HepG2 (cell line): ENCODE measurements around the gene PSMA2. TPM values are rescaled to one million over a fixed set of nuclear protein-coding genes. Genes with fewer than 3 reads are reported as not detected.
A peak's percentile ranks its signal among the peaks of the same experiment; 100 is the strongest.

ENCODE experiments used
- ATAC-seq: fragments of 200-7000 bp; cut with Tn5 transposase; 3 replicates; pipeline ENCODE4 v1.9.1; 2020; ENCODE audit warnings: mild to moderate bottlenecking, moderate library complexity
- BruUV-seq: library from RNA; stranded (reverse); fragments of 400-500 nt; replicated peaks from 2 replicates; lab custom pipeline; 2021; lab: Mats Ljungman, UMichigan
- CTCF ChIA-PET: fragments of 300-600 bp; formaldehyde crosslinking; extraction: SDS; loops from one replicate; lab custom pipeline; 2021; ENCODE audit warnings: low total read pairs, inconsistent platforms, low intra/inter-chr PET ratio; lab: Yijun Ruan, JAX
- POLR2A ChIA-PET: fragments of 350-600 bp; sonication (Branson Sonifier 250); formaldehyde crosslinking; loops from one replicate; lab custom pipeline; 2020; ENCODE audit warnings: antibody characterized with exemption, inconsistent platforms; lab: Yijun Ruan, JAX
- DNase-seq: peaks from one replicate; pipeline ENCODE4 v3.0.0-alpha.2; 2015; ENCODE audit warnings: low spot score
- FAIRE-seq: peaks from 3 replicates; lab custom pipeline; 2011; peaks lifted over from hg19 to GRCh38; lab: Jason Lieb, UNC
- H2AFZ ChIP-seq: one replicate; pipeline ENCODE4 v1.6.1; 2011; ENCODE audit warnings: low read length, inconsistent platforms
- H3K27ac ChIP-seq: fragments of 300-600 bp; 3 replicates; pipeline ENCODE4 v1.8.0; 2011; ENCODE audit warnings: mixed run types, mild to moderate bottlenecking, mixed read lengths, low read length, inconsistent platforms; ENCODE audit not compliant: insufficient read depth; ENCODE audit errors: extremely low read length
- H3K27me3 ChIP-seq, 2 experiments: fragments of 200-600 bp in 1 of 2; 2 replicates in 1 of 2; 3 replicates in 1 of 2; pipeline versions ENCODE4 v1.6.0 to v1.8.0; 2011; ENCODE audit warnings: low read length in 2 of 2, mild to moderate bottlenecking in 2 of 2, moderate library complexity in 2 of 2, inconsistent platforms in 1 of 2; ENCODE audit not compliant: insufficient read depth in 2 of 2, control insufficient read depth in 1 of 2
- H3K36me3 ChIP-seq, 2 experiments: fragments of 200-600 bp in 1 of 2; replicated peaks in 1 of 2; 2 replicates in 1 of 2; 3 replicates in 1 of 2; pipeline versions ENCODE4 v1.5.1 to v1.8.0; 2011; ENCODE audit warnings: low read length in 2 of 2, inconsistent platforms in 1 of 2; ENCODE audit not compliant: insufficient read depth in 2 of 2, control insufficient read depth in 1 of 2
- H3K4me1 ChIP-seq: 2 replicates; pipeline ENCODE4 v1.5.1; 2012; ENCODE audit warnings: low read length, inconsistent platforms; ENCODE audit not compliant: insufficient read depth
- H3K4me2 ChIP-seq: 2 replicates; pipeline ENCODE4 v1.6.0; 2011; ENCODE audit warnings: low read depth, low read length, inconsistent platforms
- H3K4me3 ChIP-seq, 3 experiments: fragments of 200-600 bp in 1 of 3; sonication (generic), shearing (Covaris generic) in 1 of 3; replicated peaks in 1 of 3; 2 replicates each; pipeline ENCODE4 v1.5.1; 2011 to 2016; ENCODE audit warnings: low read length in 3 of 3, inconsistent platforms in 2 of 3, low read depth in 2 of 3, mild to moderate bottlenecking in 2 of 3, control low read depth in 1 of 3, mixed read lengths in 1 of 3; ENCODE audit not compliant: insufficient read depth in 1 of 3
- H3K79me2 ChIP-seq: one replicate; pipeline ENCODE4 v1.6.1; 2011; ENCODE audit warnings: low read length, inconsistent platforms; ENCODE audit not compliant: insufficient read depth
- H3K9ac ChIP-seq: 2 replicates; pipeline ENCODE4 v1.6.0; 2011; ENCODE audit warnings: mild to moderate bottlenecking, low read depth, low read length, inconsistent platforms; ENCODE audit not compliant: insufficient read depth
- H3K9me3 ChIP-seq: 2 replicates; pipeline ENCODE4 v1.5.1; 2012; ENCODE audit warnings: mild to moderate bottlenecking, low read length
- H4K20me1 ChIP-seq: 2 replicates; pipeline ENCODE4 v1.6.0; 2011; ENCODE audit warnings: inconsistent platforms, mild to moderate bottlenecking, low read length, moderate library complexity; ENCODE audit not compliant: insufficient read depth
- HNRNPK ChIP-seq: fragments of 200-400 bp; formaldehyde crosslinking; IDR thresholded peaks from 2 replicates; pipeline ENCODE4 v1.6.1; 2018; ENCODE audit warnings: low read length, low read depth, moderate library complexity, mild to moderate bottlenecking; ENCODE audit not compliant: poor library complexity, severe bottlenecking
- JUN ChIP-seq: sonication (generic); formaldehyde crosslinking; IDR thresholded peaks from 2 replicates; pipeline ENCODE4 v1.4.0; 2020; ENCODE audit warnings: mild to moderate bottlenecking, missing genetic modification reagents
- MTF1 ChIP-seq: sonication (generic); formaldehyde crosslinking; IDR thresholded peaks from 2 replicates; pipeline ENCODE4 v1.5.0; 2020; ENCODE audit warnings: missing genetic modification reagents
- SMAD3 ChIP-seq: sonication (generic); formaldehyde crosslinking; IDR thresholded peaks from 2 replicates; pipeline ENCODE4 v1.4.0; 2020; ENCODE audit warnings: missing genetic modification reagents
- TOE1 ChIP-seq: sonication (generic); formaldehyde crosslinking; IDR thresholded peaks from 2 replicates; pipeline ENCODE4 v1.4.0; 2020; ENCODE audit warnings: mild to moderate bottlenecking, missing genetic modification reagents
- ZNF333 ChIP-seq: sonication (generic); formaldehyde crosslinking; IDR thresholded peaks from 2 replicates; pipeline ENCODE4 v1.4.0; 2020; ENCODE audit warnings: mild to moderate bottlenecking, missing genetic modification reagents, borderline replicate concordance
- WGBS: methylation state at CpG from one replicate; pipeline ENCODE4 v1.1.6; 2017; ENCODE audit warnings: low lambda C conversion rate; 5-methylcytosine and 5-hydroxymethylcytosine counted together
- in situ Hi-C: cut with HindIII; loops from 2 replicates; pipeline ENCODE4 v1.10.0; 2017; ENCODE audit warnings: low pct_unique_long_range_greater_than_20kb; ENCODE audit not compliant: extremely low pct_ligation_motif_present
- intact Hi-C: fragments of 100-400 bp; cut with micrococcal nuclease; formaldehyde crosslinking; loops from one replicate; pipeline ENCODE4 v1.10.0; 2022; ENCODE audit not compliant: unreplicated experiment
- polyA plus RNA-seq, 8 experiments: library from polyadenylated mRNA; depleted of rRNA in 3 of 8; stranded (reverse) in 7 of 8; unstranded in 1 of 8; fragments of >200 nt; fragmentation: Illumina TruSeq in 4 of 8; extraction: Trizol in 4 of 8; gene quantifications; 2 replicates each; pipeline versions ENCODE4 v1.2.1 to v1.2.3, GENCODE V29; 2011 to 2016; ENCODE audit warnings: low read depth in 4 of 8, missing spikeins in 1 of 8, mixed read lengths in 1 of 8; ENCODE audit not compliant: insufficient read depth in 1 of 8
- total RNA-seq, 5 experiments: library from RNA; depleted of rRNA; stranded (reverse); fragments of >200 nt; fragmentation: Illumina TruSeq; extraction: Trizol; gene quantifications; 2 replicates each; pipeline ENCODE4 v1.2.3, GENCODE V29; 2016; ENCODE audit warnings: low read depth in 1 of 5

The PSMA2 gene
- total and polyA plus RNA-seq, 2 of the 13 experiments (the other 11 are each of a cell fraction or from before 2014, with no cell fraction given), result 125 to 266 TPM

DNA sequence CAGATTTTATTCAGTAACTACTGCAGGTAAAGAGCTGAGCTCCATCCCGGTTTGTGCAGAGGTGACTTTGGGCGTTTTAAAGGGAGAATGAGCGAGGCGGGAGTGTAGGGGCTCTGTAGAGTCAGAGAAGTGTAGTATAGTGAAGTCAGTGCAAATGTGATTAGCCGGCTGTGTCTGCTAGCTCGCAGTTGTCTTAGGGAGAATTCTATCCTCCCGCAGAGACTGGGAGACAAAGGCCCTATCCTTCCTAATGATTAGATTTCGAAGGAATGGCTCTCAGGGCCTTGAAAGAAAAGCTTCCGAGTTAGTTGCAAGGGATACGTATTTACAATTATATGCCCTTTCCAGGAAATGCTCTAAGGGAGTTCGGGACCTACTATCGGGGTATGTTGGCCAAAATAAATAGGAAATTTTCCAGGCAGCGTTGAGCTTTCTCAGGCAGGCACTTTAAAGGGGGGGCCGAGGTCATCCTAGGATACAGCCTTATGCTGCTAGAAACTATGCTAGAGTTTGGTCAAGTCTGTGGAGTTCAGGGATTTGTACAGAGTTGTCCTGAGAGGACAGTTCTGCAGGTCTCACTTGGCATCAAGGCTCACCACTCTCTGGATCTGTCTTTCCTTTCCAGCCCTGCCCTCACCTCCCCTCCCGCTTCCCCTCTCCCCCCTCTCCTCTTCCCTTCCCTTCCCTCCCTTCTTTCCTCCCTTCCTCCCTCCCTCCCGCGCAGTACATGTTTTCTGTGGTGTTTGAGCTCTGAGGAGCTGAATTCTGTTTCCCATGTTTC, 1.0 kb upstream of the PSMA2 start (continued):
- TF ChIP-seq TOE1 (CRISPR knock-in tag) (no peak), JUN (CRISPR knock-in tag) (no peak), MTF1 (no peak), HNRNPK (peak; percentile 92)
- TF ChIP-seq, all 625 proteins: peak for 7

DNA sequence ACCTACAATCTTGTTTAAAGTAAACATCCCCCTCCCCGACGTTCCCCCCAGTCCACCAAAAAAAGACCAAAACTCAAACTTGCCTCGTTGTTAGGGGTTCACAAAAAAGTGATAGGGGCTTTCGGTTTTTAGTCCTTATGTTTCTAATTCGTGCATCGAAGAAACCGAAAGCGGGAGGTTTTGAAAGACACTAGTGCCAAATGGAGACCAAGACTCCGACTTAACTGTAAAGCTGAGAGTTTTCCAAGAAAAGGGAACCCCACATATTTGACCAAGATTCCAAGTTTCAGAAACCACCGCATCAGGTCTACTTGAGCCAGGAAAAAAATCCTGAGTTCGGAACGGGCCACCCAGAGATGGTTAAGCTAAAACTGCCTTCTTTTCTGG, 534 bp downstream of the PSMA2 start:
- Histone ChIP-seq H3K4me3 (peak overlapping the region; percentile 79 to 97 (median 94)), H3K9ac (peak overlapping the region; percentile 91), H3K36me3 (peaks cover 2 to 20% of the 10 kb centered on the region in 2 experiments; a peak in 4 of 5 replicates), H2AFZ (peak overlapping the region; percentile 73), H3K4me2 (peak overlapping the region; percentile 80), H3K27me3 (no peaks in the 10 kb centered on the region; a peak in 1 of 5 replicates), H3K4me1 (peaks cover 55% of the 10 kb centered on the region), H3K79me2 (peaks cover 70% of the 10 kb centered on the region), H3K9me3 (no peaks in the 10 kb centered on the region), H4K20me1 (peaks cover 20% of the 10 kb centered on the region), H3K27ac (peak overlapping the region; percentile 76)
- ChIA-PET POLR2A (interaction anchor here (0.8 to 4.4 kb wide), 15 partner anchors 8 to 991 kb away, joined by 3 to 22 read pairs (median 4); partner anchors contain the start of gene C7orf25), CTCF (no interaction called here)
- 0% methylated on average over 11 of the region's 12 CpGs for WGBS
- intact Hi-C loops, result no loop called here
- TF ChIP-seq ZNF333 (0 out of 2 replicates have a peak, but pooled peaks have one; percentile 2), SMAD3 (CRISPR knock-in tag) (no peak)
- BruUV-seq, result TSS peak; percentile 75
- FAIRE-seq (no peak), ATAC-seq (no peak), DNase-seq (no peak)
- in situ Hi-C loops, result no loop called here
